Hepatocyte (in vitro differentiated cells): ENCODE results near the gene DSG1.

Experiments used
- CTCF ChIP-seq: fragments of 200-600 bp; sonication (generic); IDR thresholded peaks from 2 replicates; pipeline ENCODE4 v1.5.1; 2016; ENCODE audit warnings: antibody characterized with exemption, mild to moderate bottlenecking; ENCODE audit not compliant: poor library complexity
- EZH2 ChIP-seq: fragments of 200-600 bp; sonication (generic); IDR thresholded peaks from 2 replicates; pipeline ENCODE4 v1.6.1; 2016; ENCODE audit warnings: antibody characterized with exemption, mild to moderate bottlenecking, borderline replicate concordance
- EZH2phosphoT487 ChIP-seq: fragments of 200-600 bp; sonication (generic); IDR thresholded peaks from one replicate; pipeline ENCODE4 v1.6.1; 2018; ENCODE audit warnings: antibody characterized with exemption, mild to moderate bottlenecking, low read depth, moderate library complexity; ENCODE audit not compliant: unreplicated experiment, severe bottlenecking

- no peak for TF ChIP-seq CTCF
- TF ChIP-seq EZH2 = no peak
- no peak for TF ChIP-seq EZH2phosphoT487
Observed at GRCh38 chr18:31321719-31322118, 3.8 kb downstream of the DSG1 start.
